HepG2 (cell line): ENCODE measurements around the gene ZNF223. TPM values are rescaled to one million over a fixed set of nuclear protein-coding genes. Genes with fewer than 3 reads are reported as not detected.

Experiments
- AHR ChIP-seq: IDR thresholded peaks from 2 replicates; pipeline ENCODE4 v1.6.1; 2018; ENCODE audit warnings: missing genetic modification reagents, missing compliant biosample characterization
- ATRX ChIP-seq: sonication (generic); formaldehyde crosslinking; IDR thresholded peaks from 2 replicates; pipeline ENCODE4 v1.4.0; 2020; ENCODE audit warnings: missing genetic modification reagents, borderline replicate concordance
- BORCS8-MEF2B ChIP-seq: sonication (generic); formaldehyde crosslinking; IDR thresholded peaks from 2 replicates; pipeline ENCODE4 v1.8.0; 2022; ENCODE audit warnings: mild to moderate bottlenecking, missing genetic modification reagents
- BRD4 ChIP-seq: sonication (generic); formaldehyde crosslinking; IDR thresholded peaks from 2 replicates; pipeline ENCODE4 v1.4.0; 2020; ENCODE audit warnings: missing genetic modification reagents
- BRF2 ChIP-seq: sonication (generic); formaldehyde crosslinking; IDR thresholded peaks from 2 replicates; pipeline ENCODE4 v1.8.1; 2022; ENCODE audit warnings: mild to moderate bottlenecking, missing genetic modification reagents
- CEBPB ChIP-seq: IDR thresholded peaks from 2 replicates; pipeline ENCODE4 v1.6.1; 2011; ENCODE audit warnings: low read depth, low read length, improper control_type of control experiment, borderline replicate concordance
- DDIT3 ChIP-seq: sonication (generic); formaldehyde crosslinking; IDR thresholded peaks from 2 replicates; pipeline ENCODE4 v1.4.0; 2020; ENCODE audit warnings: mild to moderate bottlenecking, missing genetic modification reagents
- KDM1A ChIP-seq: IDR thresholded peaks from 2 replicates; pipeline ENCODE4 v1.6.1; 2016; ENCODE audit warnings: missing compliant biosample characterization
- NFE2L1 ChIP-seq: sonication (generic); formaldehyde crosslinking; IDR thresholded peaks from 2 replicates; pipeline ENCODE4 v1.4.0; 2020; ENCODE audit warnings: missing genetic modification reagents, mild to moderate bottlenecking, borderline replicate concordance
- NKX3-1 ChIP-seq: sonication (generic); formaldehyde crosslinking; IDR thresholded peaks from 2 replicates; pipeline ENCODE4 v1.5.0; 2020; ENCODE audit warnings: missing genetic modification reagents
- PLSCR1 ChIP-seq: sonication (generic); formaldehyde crosslinking; IDR thresholded peaks from 2 replicates; pipeline ENCODE4 v1.5.0; 2020; ENCODE audit warnings: missing genetic modification reagents, mild to moderate bottlenecking, borderline replicate concordance
- REST ChIP-seq, 2 experiments: IDR thresholded peaks; 2 replicates each; pipeline ENCODE4 v1.6.1; 2011 to 2012; ENCODE audit warnings: low read length in 2 of 2, borderline replicate concordance in 1 of 2, low read depth in 1 of 2, mild to moderate bottlenecking in 1 of 2, moderate library complexity in 1 of 2
- RFX3 ChIP-seq: IDR thresholded peaks from 2 replicates; pipeline ENCODE4 v1.6.1; 2016; ENCODE audit warnings: missing biosample characterization, missing genetic modification reagents
- SMARCE1 ChIP-seq: fragments of 450-650 bp; IDR thresholded peaks from 2 replicates; pipeline ENCODE4 v1.6.1; 2017; ENCODE audit warnings: borderline replicate concordance
- TAF15 ChIP-seq: fragments of 200-400 bp; formaldehyde crosslinking; IDR thresholded peaks from one replicate; pipeline ENCODE4 v1.6.1; 2018; ENCODE audit warnings: mild to moderate bottlenecking, low read depth, low read length; ENCODE audit not compliant: poor library complexity, severe bottlenecking
- TRIM24 ChIP-seq: sonication (generic); formaldehyde crosslinking; IDR thresholded peaks from 2 replicates; pipeline ENCODE4 v1.8.0; 2022; ENCODE audit warnings: mild to moderate bottlenecking, missing genetic modification reagents
- ZNF18 ChIP-seq: sonication (generic); formaldehyde crosslinking; IDR thresholded peaks from 2 replicates; pipeline ENCODE4 v1.8.0; 2022; ENCODE audit warnings: mild to moderate bottlenecking, missing genetic modification reagents; ENCODE audit not compliant: insufficient replicate concordance
- ZNF564 ChIP-seq: sonication (generic); formaldehyde crosslinking; IDR thresholded peaks from 2 replicates; pipeline ENCODE4 v1.8.1; 2023; ENCODE audit warnings: mild to moderate bottlenecking, missing genetic modification reagents
- ZNF567 ChIP-seq: sonication (generic); formaldehyde crosslinking; IDR thresholded peaks from 2 replicates; pipeline ENCODE4 v1.8.1; 2023; ENCODE audit warnings: mild to moderate bottlenecking, missing genetic modification reagents, borderline replicate concordance
- ZNF629 ChIP-seq: sonication (generic); formaldehyde crosslinking; conservative IDR thresholded peaks from 2 replicates; pipeline ENCODE4 v1.5.0; 2020; ENCODE audit warnings: missing genetic modification reagents
- ZNF784 ChIP-seq: sonication (generic); formaldehyde crosslinking; IDR thresholded peaks from 2 replicates; pipeline ENCODE4 v1.5.1; 2020; ENCODE audit warnings: missing genetic modification reagents, mild to moderate bottlenecking, borderline replicate concordance
- polyA plus RNA-seq, 8 experiments: library from polyadenylated mRNA; depleted of rRNA in 3 of 8; stranded (reverse) in 7 of 8; unstranded in 1 of 8; fragments of >200 nt; fragmentation: Illumina TruSeq in 4 of 8; extraction: Trizol in 4 of 8; gene quantifications; 2 replicates each; pipeline versions ENCODE4 v1.2.1 to v1.2.3, GENCODE V29; 2011 to 2016; ENCODE audit warnings: low read depth in 4 of 8, missing spikeins in 1 of 8, mixed read lengths in 1 of 8; ENCODE audit not compliant: insufficient read depth in 1 of 8
- total RNA-seq, 5 experiments: library from RNA; depleted of rRNA; stranded (reverse); fragments of >200 nt; fragmentation: Illumina TruSeq; extraction: Trizol; gene quantifications; 2 replicates each; pipeline ENCODE4 v1.2.3, GENCODE V29; 2016; ENCODE audit warnings: low read depth in 1 of 5

The ZNF223 gene
- total and polyA plus RNA-seq, 2 of the 13 experiments (the other 11 are each of a cell fraction or from before 2014, with no cell fraction given): 2.0 to 4.8 TPM

- TF ChIP-seq TAF15 (no peak), TRIM24 (no peak), CEBPB (peak; percentile 50; the same call in 1 of the 2 replicates), KDM1A (CRISPR knock-in tag) (no peak), BORCS8-MEF2B (no peak), BRF2 (CRISPR knock-in tag) (no peak), ATRX (CRISPR knock-in tag) (no peak), ZNF629 (CRISPR knock-in tag) (no peak), BRD4 (CRISPR knock-in tag) (no peak), NFE2L1 (CRISPR knock-in tag) (no peak), ZNF564 (CRISPR knock-in tag) (no peak), SMARCE1 (no peak), DDIT3 (no peak), AHR (CRISPR knock-in tag) (no peak), ZNF784 (CRISPR knock-in tag) (peak; percentile 54; the same call in 1 of the 2 replicates), REST (IDR thresholded peaks at IDR 0.05; ENCODE audit: borderline replicate concordance in 1 of 2, low read depth in 1 of 2, low read length in 2 of 2) (no peak), RFX3 (no peak), PLSCR1 (CRISPR knock-in tag) (no peak), ZNF18 (CRISPR knock-in tag) (peak; percentile 43), NKX3-1 (CRISPR knock-in tag) (no peak), ZNF567 (CRISPR knock-in tag) (no peak)
These were observed 48.3 kb upstream of the ZNF223 start (continued) for GRCh38 chr19:44003461-44004009.
